Measurements from ENCODE around the gene NTHL1. TPM values are rescaled to one million over a fixed set of nuclear protein-coding genes. Genes with fewer than 3 reads are reported as not detected.

The NTHL1 gene
- 10 to 100 TPM; 19.4 to 20.7 TPM for total RNA-seq

DNA sequence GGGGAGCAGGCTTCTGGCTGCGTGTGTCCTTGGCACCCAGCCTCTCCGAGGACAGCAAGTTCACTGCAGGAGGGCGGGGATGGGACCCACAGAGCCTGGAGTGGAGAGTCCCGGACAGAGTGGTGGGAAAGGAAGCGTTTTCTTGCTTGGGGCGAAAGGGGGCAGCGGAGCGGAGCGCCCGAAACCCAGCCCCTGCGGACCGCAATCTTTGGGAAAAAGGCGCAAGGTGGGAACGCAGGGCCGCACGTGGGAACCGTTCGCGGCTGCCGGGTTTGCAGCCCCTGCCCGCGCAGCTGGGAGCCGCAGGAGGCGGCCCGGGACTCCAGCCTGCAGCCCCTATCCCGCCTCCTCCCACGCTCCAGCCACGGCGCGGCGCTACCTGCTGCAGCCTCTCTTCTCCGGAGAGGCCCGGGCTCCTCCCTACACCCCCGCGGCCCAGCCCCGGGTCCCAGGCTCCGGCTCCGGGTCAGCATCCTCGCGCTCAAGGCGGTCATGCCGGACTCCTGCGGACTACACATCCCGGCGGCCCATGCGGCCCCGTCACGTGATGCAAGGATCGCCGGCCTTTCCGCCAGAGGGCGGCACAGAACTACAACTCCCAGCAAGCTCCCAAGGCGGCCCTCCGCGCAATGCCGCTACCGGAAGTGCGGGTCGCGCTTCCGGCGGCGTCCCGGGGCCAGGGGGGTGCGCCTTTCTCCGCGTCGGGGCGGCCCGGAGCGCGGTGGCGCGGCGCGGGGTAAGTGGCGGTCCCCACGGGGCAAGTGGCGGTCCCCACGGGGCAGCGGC lies at the start of gene NTHL1, which contains the start of gene TSC2:
TSS of gene NTHL1 (minus strand) at position 505 of the 786 bp plus-strand sequence. CDS start at position 494, 11 bp downstream.
TSS of gene TSC2 (plus strand) at position 656 of the 786 bp plus-strand sequence. CDS start 631 bp downstream, outside the sequence.
- Mint-ChIP-seq H3K27ac (peak within 1 kb of the TSS; percentile 80), H3K36me3 (peaks cover 5% of the 10 kb centered on the region), H3K4me3 (peak within 1 kb of the TSS; percentile 94), H3K4me1 (peaks cover 13% of the 10 kb centered on the region), H3K9me3 (no peaks in the 10 kb centered on the region), H3K27me3 (no peaks in the 10 kb centered on the region)
- ATAC-seq (ENCODE audit: low read depth) (peak; percentile 89), DNase-seq (peak; percentile 95)
- POLR2A ChIA-PET: interaction anchor here (0.6 to 3.2 kb wide), 14 partner anchors 8 to 265 kb away, joined by 3 to 26 read pairs (median 4); partner anchors contain the start of genes NHERF2, NUBP2, RPS2 and SPSB3

- no peaks in the 10 kb centered on the region for H3K27me3 Mint-ChIP-seq
- H3K36me3 Mint-ChIP-seq: peaks cover 1% of the 10 kb centered on the region
- no peaks in the 10 kb centered on the region for H3K9me3 Mint-ChIP-seq
- DNase-seq (no peak), ATAC-seq (ENCODE audit: low read depth) (no peak)
- H3K4me3 Mint-ChIP-seq: no peak overlapping the region
- no peaks in the 10 kb centered on the region for H3K4me1 Mint-ChIP-seq
- no peak overlapping the region for H3K27ac Mint-ChIP-seq
- POLR2A ChIA-PET: no interaction called here
Measured at GRCh38 chr16:2096853-2097595, 49.4 kb upstream of the NTHL1 start.

DNA sequence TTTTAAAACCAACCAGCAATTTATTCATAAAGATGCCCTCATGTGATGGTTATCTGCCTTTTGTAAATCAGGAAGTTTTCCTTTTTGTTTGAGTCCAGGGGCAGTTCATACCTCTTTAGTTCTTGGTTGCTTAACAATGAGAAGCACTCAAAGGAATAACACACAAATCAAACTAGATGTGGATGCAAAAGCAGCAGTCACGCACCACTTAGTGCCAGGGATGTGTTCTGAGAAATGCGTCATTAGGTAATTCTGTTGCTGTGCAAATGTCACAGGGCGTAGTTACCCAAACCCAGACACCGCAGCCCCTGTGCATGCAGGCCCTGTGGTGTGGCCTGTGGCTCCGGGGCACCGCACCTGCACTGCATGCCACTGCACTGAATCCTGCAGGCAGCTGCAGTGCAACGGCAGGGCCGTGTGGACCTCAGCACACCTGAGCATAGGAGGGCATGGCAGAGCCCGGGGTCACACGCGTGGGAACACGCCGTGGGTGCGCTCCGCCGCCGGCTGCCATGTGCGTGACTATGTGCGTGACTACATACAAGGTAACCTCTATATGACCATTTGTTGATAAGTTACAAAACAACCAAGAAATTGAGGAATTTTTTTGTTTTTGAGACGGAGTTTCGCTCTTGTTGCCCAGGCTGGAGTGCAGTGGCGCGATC lies 48.4 kb upstream of the NTHL1 start:
- no peak overlapping the region for H3K27ac Mint-ChIP-seq
- ATAC-seq (ENCODE audit: low read depth) (no peak), DNase-seq (no peak)
- no peaks in the 10 kb centered on the region for H3K9me3 Mint-ChIP-seq
- POLR2A ChIA-PET: no interaction called here
- H3K4me1 Mint-ChIP-seq: no peaks in the 10 kb centered on the region
- no peaks in the 10 kb centered on the region for H3K27me3 Mint-ChIP-seq
- no peak overlapping the region for H3K4me3 Mint-ChIP-seq
- H3K36me3 Mint-ChIP-seq: no peaks in the 10 kb centered on the region

- no peaks in the 10 kb centered on the region for H3K27me3 Mint-ChIP-seq
- H3K4me3 Mint-ChIP-seq: no peak overlapping the region
- no peak overlapping the region for H3K27ac Mint-ChIP-seq
- POLR2A ChIA-PET: no interaction called here
- H3K4me1 Mint-ChIP-seq: no peaks in the 10 kb centered on the region
- no peaks in the 10 kb centered on the region for H3K36me3 Mint-ChIP-seq
- DNase-seq (no peak), ATAC-seq (ENCODE audit: low read depth) (no peak)
- H3K9me3 Mint-ChIP-seq: no peaks in the 10 kb centered on the region
Measured at GRCh38 chr16:2095315-2095853, 47.8 kb upstream of the NTHL1 start.

GRCh38 chr16:2093793-2094192 lies 46.2 kb upstream of the NTHL1 start:
- Mint-ChIP-seq H3K4me1 (no peaks in the 10 kb centered on the region), H3K4me3 (no peak overlapping the region), H3K36me3 (no peaks in the 10 kb centered on the region), H3K27ac (no peak overlapping the region), H3K27me3 (no peaks in the 10 kb centered on the region), H3K9me3 (no peaks in the 10 kb centered on the region)
- DNase-seq (no peak), ATAC-seq (ENCODE audit: low read depth) (no peak)
- POLR2A ChIA-PET: no interaction called here

DNA sequence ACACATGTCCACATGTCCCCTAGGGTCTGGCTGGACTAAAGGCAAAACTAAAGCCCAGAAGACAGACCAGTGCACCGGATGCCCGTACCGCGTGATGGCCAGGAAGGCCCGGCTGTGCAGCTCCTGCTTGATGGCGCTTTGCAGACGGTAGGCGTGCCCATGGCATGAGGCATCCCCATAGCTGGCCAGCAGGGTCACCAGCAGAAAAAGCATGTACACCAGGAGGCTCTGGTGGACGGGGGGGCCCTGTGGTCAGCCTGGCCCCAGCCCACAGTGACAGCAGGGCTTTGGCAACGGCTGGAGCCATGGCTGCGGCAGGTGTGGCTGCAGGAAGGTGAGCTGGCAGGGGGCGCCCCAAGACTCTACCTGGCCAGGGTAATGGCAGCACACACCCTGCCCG lies 45.2 kb upstream of the NTHL1 start:
- H3K4me3 Mint-ChIP-seq: no peak overlapping the region
- H3K36me3 Mint-ChIP-seq: no peaks in the 10 kb centered on the region
- no peak for ATAC-seq (ENCODE audit: low read depth)
- H3K27ac Mint-ChIP-seq: no peak overlapping the region
- no peak for DNase-seq
- H3K9me3 Mint-ChIP-seq: no peaks in the 10 kb centered on the region
- H3K27me3 Mint-ChIP-seq: no peaks in the 10 kb centered on the region
- H3K4me1 Mint-ChIP-seq: no peaks in the 10 kb centered on the region
- POLR2A ChIA-PET: no interaction called here

DNA sequence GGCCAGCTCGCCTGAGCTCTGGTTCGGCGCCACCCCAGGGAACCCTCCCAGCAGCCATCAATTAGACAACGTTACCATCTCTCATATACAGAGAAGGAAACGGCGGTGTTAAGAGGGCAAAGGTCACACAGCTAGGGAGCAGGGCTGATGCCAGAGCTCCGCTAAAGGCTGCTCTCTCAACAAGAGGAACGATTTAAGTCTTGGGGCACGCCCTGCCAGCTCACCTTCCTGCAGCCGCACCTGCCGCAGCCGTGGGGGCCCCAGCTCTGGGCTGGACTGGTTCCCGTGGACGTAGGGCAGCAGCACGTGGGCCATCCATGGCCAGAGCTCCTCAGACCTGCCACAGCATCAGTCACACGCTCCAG lies 44.6 kb upstream of the NTHL1 start:
- no peaks in the 10 kb centered on the region for H3K27me3 Mint-ChIP-seq
- POLR2A ChIA-PET: no interaction called here
- H3K36me3 Mint-ChIP-seq: no peaks in the 10 kb centered on the region
- no peak for ATAC-seq (ENCODE audit: low read depth)
- no peak for DNase-seq
- no peaks in the 10 kb centered on the region for H3K9me3 Mint-ChIP-seq
- no peaks in the 10 kb centered on the region for H3K4me1 Mint-ChIP-seq
- H3K27ac Mint-ChIP-seq: no peak overlapping the region
- H3K4me3 Mint-ChIP-seq: no peak overlapping the region

GRCh38 chr16:2091547-2092255 lies 44.1 kb upstream of the NTHL1 start:
- ATAC-seq (ENCODE audit: low read depth): no peak
- no peak overlapping the region for H3K4me3 Mint-ChIP-seq
- no peak for DNase-seq
- H3K27ac Mint-ChIP-seq: no peak overlapping the region
- H3K4me1 Mint-ChIP-seq: no peaks in the 10 kb centered on the region
- no peaks in the 10 kb centered on the region for H3K9me3 Mint-ChIP-seq
- no peaks in the 10 kb centered on the region for H3K27me3 Mint-ChIP-seq
- no peaks in the 10 kb centered on the region for H3K36me3 Mint-ChIP-seq
- POLR2A ChIA-PET: no interaction called here

DNA sequence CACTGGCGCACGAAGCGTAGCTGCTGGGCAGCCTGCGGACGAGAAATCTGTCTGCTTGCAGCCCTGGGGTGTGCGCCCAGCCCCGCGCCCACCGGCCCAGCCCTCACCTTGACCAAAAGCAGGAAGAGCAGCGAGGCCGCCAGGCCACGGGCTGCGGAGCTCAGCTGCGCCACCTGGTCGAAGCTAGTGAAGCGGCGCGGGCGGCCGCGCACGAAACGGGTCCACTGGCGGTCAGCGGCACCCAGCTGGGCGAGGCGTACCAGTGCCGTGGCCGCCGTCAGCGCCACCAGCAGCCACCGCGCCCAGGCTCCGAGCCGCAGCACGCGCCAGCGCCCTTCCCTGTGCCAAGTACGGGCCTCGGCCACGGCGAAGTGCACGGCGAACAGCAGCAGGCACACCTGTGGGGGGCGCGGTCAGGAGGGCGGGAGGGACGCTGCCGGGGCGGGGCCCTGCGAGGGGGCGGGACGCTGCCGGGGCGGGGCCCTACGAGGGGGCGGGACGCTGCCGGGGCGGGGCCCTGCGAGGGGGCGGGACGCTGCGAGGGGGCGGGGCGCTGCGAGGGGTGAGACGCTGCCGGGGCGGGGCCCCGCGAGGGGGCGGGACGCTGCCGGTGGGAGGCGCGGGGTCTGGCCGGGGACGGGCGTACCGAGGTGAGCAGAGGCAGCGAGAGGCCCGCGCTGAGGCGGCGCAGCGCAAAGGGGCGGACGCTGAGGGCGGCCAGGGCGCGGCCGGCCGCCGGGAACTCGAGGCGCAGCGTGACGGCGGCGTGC lies 43.3 kb upstream of the NTHL1 start:
- no peaks in the 10 kb centered on the region for H3K36me3 Mint-ChIP-seq
- H3K9me3 Mint-ChIP-seq: no peaks in the 10 kb centered on the region
- POLR2A ChIA-PET: no interaction called here
- ATAC-seq (ENCODE audit: low read depth): no peak
- no peaks in the 10 kb centered on the region for H3K27me3 Mint-ChIP-seq
- no peaks in the 10 kb centered on the region for H3K4me1 Mint-ChIP-seq
- H3K4me3 Mint-ChIP-seq: no peak overlapping the region
- H3K27ac Mint-ChIP-seq: no peak overlapping the region
- no peak for DNase-seq

- POLR2A ChIA-PET: no interaction called here
- DNase-seq: no peak
- no peaks in the 10 kb centered on the region for H3K9me3 Mint-ChIP-seq
- no peaks in the 10 kb centered on the region for H3K27me3 Mint-ChIP-seq
- no peak overlapping the region for H3K4me3 Mint-ChIP-seq
- no peaks in the 10 kb centered on the region for H3K4me1 Mint-ChIP-seq
- H3K36me3 Mint-ChIP-seq: no peaks in the 10 kb centered on the region
- no peak for ATAC-seq (ENCODE audit: low read depth)
- no peak overlapping the region for H3K27ac Mint-ChIP-seq
Measured at GRCh38 chr16:2090481-2090776, 42.8 kb upstream of the NTHL1 start.

DNA sequence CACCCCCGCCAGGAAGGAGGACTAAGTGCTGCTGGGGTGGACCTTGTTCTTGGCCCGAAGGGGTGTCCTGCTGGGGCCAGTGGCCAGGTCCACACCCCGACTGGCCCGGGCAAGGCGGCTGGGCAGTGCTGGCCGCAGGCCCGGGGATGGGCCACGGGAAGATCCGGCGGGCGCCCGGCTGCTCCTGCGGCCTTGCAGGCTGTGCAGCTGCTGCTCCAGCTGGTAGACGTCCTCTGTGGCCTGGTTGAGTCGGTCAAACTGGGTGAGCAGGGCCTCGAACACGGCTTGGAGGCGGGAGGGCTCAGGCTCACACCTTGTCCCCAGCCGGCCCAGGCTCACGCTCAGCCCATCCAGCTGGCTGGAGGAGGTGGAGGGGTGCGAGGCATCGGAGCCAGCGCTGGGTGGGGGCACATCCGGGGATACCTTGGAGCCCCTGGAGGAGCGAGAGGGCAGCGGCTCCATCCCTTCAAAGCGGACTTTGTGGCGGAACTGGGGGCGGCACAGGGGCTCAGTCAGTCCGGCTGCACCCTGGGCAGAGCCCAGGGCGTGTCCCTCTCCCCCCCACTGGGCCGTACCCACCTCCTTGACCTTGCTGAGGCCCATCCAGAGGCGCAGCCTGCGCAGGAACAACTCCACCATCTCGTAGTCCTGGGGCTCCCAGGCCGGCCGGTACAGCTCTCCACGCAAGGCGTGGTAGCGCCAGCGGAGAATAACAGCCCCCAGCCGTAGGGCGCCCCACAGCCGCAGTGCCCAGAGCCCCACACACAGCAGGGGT lies 42.3 kb upstream of the NTHL1 start:
- POLR2A ChIA-PET: no interaction called here
- Mint-ChIP-seq H3K4me1 (no peaks in the 10 kb centered on the region), H3K36me3 (no peaks in the 10 kb centered on the region), H3K27me3 (no peaks in the 10 kb centered on the region), H3K4me3 (no peak overlapping the region), H3K27ac (no peak overlapping the region), H3K9me3 (no peaks in the 10 kb centered on the region)
- DNase-seq (no peak), ATAC-seq (ENCODE audit: low read depth) (no peak)

DNA sequence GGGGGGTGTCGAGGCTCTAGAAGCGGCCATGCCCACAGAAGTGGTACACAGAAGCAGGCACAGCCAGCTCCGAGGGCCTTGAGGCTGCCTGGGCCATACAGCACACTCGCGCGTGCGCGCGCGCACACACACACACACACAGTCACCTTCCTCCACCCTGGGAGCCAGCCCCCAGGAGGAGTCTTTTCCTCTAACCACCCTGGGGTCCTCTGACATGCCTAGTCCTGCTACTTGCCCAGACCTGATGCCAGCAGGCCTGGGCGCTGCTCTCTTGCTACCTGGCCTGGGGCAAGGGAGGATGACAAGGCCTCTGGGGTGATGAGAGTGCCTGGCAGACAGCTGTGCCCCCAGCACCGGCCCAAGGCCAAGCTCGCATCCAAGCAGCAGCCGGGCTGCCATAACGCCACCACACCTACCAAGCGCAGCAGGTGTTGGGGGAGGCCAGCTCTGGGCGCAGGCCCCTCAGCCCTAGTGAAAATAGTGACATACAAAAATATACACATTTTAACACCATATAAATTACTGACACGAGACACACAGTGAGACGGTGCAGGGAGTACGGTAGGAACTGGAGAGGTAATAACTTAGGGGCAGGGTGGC lies 41.2 kb upstream of the NTHL1 start:
- Mint-ChIP-seq H3K36me3 (no peaks in the 10 kb centered on the region), H3K27me3 (no peaks in the 10 kb centered on the region), H3K4me1 (no peaks in the 10 kb centered on the region), H3K27ac (no peak overlapping the region), H3K4me3 (no peak overlapping the region), H3K9me3 (no peaks in the 10 kb centered on the region)
- ATAC-seq (ENCODE audit: low read depth): no peak
- DNase-seq: no peak
- POLR2A ChIA-PET: no interaction called here

All from activated naive CD8-positive, alpha-beta T cell treated with anti-CD3 and anti-CD28 coated beads, Interleukin-2, amount 10 ng/mL, durations not matched to agents 7 days and 5 days (primary cell).